HCT116 (cell line): ENCODE measurements around the gene SDK1. TPM values are rescaled to one million over a fixed set of nuclear protein-coding genes. Genes with fewer than 3 reads are reported as not detected.

ENCODE experiments used
- ATAC-seq: fragments of 200-7000 bp; cut with Tn5 transposase; 2 replicates; pipeline ENCODE4 v1.9.1; 2020; ENCODE audit warnings: mild to moderate bottlenecking, moderate library complexity
- BruUV-seq: library from RNA; stranded (reverse); fragments of 400-500 nt; replicated peaks from 2 replicates; lab custom pipeline; 2021; lab: Mats Ljungman, UMichigan
- CTCF ChIA-PET: fragments of 300-600 bp; sonication (Branson Sonifier 250); formaldehyde crosslinking; loops from one replicate; lab custom pipeline; 2021; ENCODE audit warnings: antibody characterized with exemption; lab: Charles Lee
- POLR2A ChIA-PET: fragments of 300-600, 350-600 bp; sonication (Branson Sonifier 250); formaldehyde crosslinking; loops from one replicate; lab custom pipeline; 2021; ENCODE audit warnings: antibody characterized with exemption; lab: Charles Lee
- RAD21 ChIA-PET, 2 experiments: fragments of 300-600 bp; sonication (Branson Sonifier 250); formaldehyde crosslinking; loops; one replicate each; lab custom pipeline; 2023; ENCODE audit warnings: low total read pairs in 2 of 2; ENCODE audit not compliant: uncharacterized antibody in 2 of 2, unreplicated experiment in 2 of 2, low non-redundant PET in 1 of 2; lab: Charles Lee
- DNase-seq: peaks from one replicate; pipeline ENCODE4 v3.0.0-alpha.2; 2010; ENCODE audit warnings: low read depth, low spot score
- H2AFZ ChIP-seq: fragments of 200-600 bp; shearing (Covaris generic), sonication (generic); 2 replicates; pipeline ENCODE4 v1.6.1; 2017; ENCODE audit warnings: low read depth, mixed run types, mixed read lengths, antibody characterized with exemption, low read length; ENCODE audit not compliant: poor library complexity, severe bottlenecking
- H3K27ac ChIP-seq: 2 replicates; pipeline ENCODE4 v1.5.1; 2012; ENCODE audit warnings: low read depth, low read length
- H3K27me3 ChIP-seq: fragments of 200-600 bp; sonication (generic); 2 replicates; pipeline ENCODE4 v1.6.1; 2016; ENCODE audit warnings: mixed run types, low read length, mixed read lengths; ENCODE audit not compliant: insufficient read depth
- H3K36me3 ChIP-seq, 2 experiments: fragments of 200-500 bp in 1 of 2; fragments of 200-600 bp in 1 of 2; sonication (Bioruptor generic) in 1 of 2; sonication (generic) in 1 of 2; 2 replicates each; pipeline versions ENCODE4 v1.5.1 to v1.6.1; 2014 to 2016; ENCODE audit warnings: low read length in 2 of 2, inconsistent platforms in 1 of 2, mixed read lengths in 1 of 2, mixed run types in 1 of 2; ENCODE audit not compliant: insufficient read depth in 2 of 2, control insufficient read depth in 1 of 2
- H3K4me1 ChIP-seq, 2 experiments: fragments of 200-600 bp in 1 of 2; sonication (generic) in 1 of 2; 2 replicates each; pipeline versions ENCODE4 v1.5.1 to v1.6.1; 2012 to 2017; ENCODE audit warnings: low read length in 2 of 2, inconsistent platforms in 1 of 2, mild to moderate bottlenecking in 1 of 2, mixed read lengths in 1 of 2, mixed run types in 1 of 2, moderate library complexity in 1 of 2; ENCODE audit not compliant: insufficient read depth in 2 of 2, control insufficient read depth in 1 of 2
- H3K4me2 ChIP-seq: fragments of 200-600 bp; sonication (generic); 2 replicates; pipeline ENCODE4 v1.6.1; 2017; ENCODE audit warnings: mixed run types, low read length, mixed read lengths
- H3K4me3 ChIP-seq, 2 experiments: fragments of 200-600 bp in 1 of 2; sonication (generic) in 1 of 2; replicated peaks in 1 of 2; 2 replicates each; pipeline ENCODE4 v1.5.1; 2011 to 2016; ENCODE audit warnings: low read length in 2 of 2, control low read depth in 1 of 2, low read depth in 1 of 2, mild to moderate bottlenecking in 1 of 2, mixed read lengths in 1 of 2, mixed run types in 1 of 2
- H3K79me2 ChIP-seq: fragments of 200-600 bp; sonication (generic); 2 replicates; pipeline ENCODE4 v1.6.1; 2017; ENCODE audit warnings: mild to moderate bottlenecking, mixed run types, low read length, moderate library complexity, mixed read lengths; ENCODE audit not compliant: insufficient read depth
- H3K9ac ChIP-seq: fragments of 200-600 bp; sonication (generic); 2 replicates; pipeline ENCODE4 v1.6.1; 2016; ENCODE audit warnings: low read length, mixed read lengths
- H3K9me2 ChIP-seq: fragments of 200-600 bp; sonication (generic), shearing (Covaris generic); 2 replicates; pipeline ENCODE4 v1.6.1; 2017; ENCODE audit warnings: mixed run types, mild to moderate bottlenecking, moderate library complexity; ENCODE audit not compliant: insufficient read depth
- H3K9me3 ChIP-seq, 2 experiments: fragments of 200-500 bp in 1 of 2; fragments of 200-600 bp in 1 of 2; sonication (Bioruptor generic) in 1 of 2; sonication (generic) in 1 of 2; 2 replicates each; pipeline ENCODE4 v1.6.1; 2014 to 2017; ENCODE audit warnings: low read length in 2 of 2, mixed read lengths in 2 of 2, inconsistent platforms in 1 of 2, low read depth in 1 of 2, mild to moderate bottlenecking in 1 of 2, mixed run types in 1 of 2, moderate library complexity in 1 of 2; ENCODE audit not compliant: control insufficient read depth in 1 of 2, insufficient read depth in 1 of 2
- H4K20me1 ChIP-seq: fragments of 200-600 bp; sonication (generic), shearing (Covaris generic); 2 replicates; pipeline ENCODE4 v1.6.1; 2017; ENCODE audit warnings: mixed run types, mild to moderate bottlenecking, moderate library complexity; ENCODE audit not compliant: insufficient read depth
- ATF3 ChIP-seq: IDR thresholded peaks from 2 replicates; pipeline ENCODE4 v1.6.1; 2012
- CEBPB ChIP-seq: IDR thresholded peaks from 2 replicates; pipeline ENCODE4 v1.6.1; 2012; ENCODE audit warnings: low read depth
- CTCF ChIP-seq, 3 experiments: fragments of 200-600 bp in 1 of 3; sonication (generic) in 1 of 3; IDR thresholded peaks in 2 of 3; conservative IDR thresholded peaks in 1 of 3; 2 replicates each; pipeline ENCODE4 v1.5.1; 2012 to 2017; ENCODE audit warnings: low read depth in 2 of 3, low read length in 2 of 3, antibody characterized with exemption in 1 of 3, borderline replicate concordance in 1 of 3, control low read depth in 1 of 3, mild to moderate bottlenecking in 1 of 3, mixed read lengths in 1 of 3, mixed run types in 1 of 3, moderate library complexity in 1 of 3; ENCODE audit not compliant: insufficient read depth in 1 of 3
- ELF1 ChIP-seq: IDR thresholded peaks from 2 replicates; pipeline ENCODE4 v1.6.1; 2012; ENCODE audit warnings: low read depth, borderline replicate concordance
- EZH2 ChIP-seq: fragments of 200-600 bp; sonication (generic); IDR thresholded peaks from 2 replicates; pipeline ENCODE4 v1.6.1; 2017; ENCODE audit warnings: antibody characterized with exemption, mixed run types
- EZH2phosphoT487 ChIP-seq: fragments of 200-600 bp; IDR thresholded peaks from 2 replicates; pipeline ENCODE4 v1.6.1; 2018; ENCODE audit warnings: antibody characterized with exemption, borderline replicate concordance
- JUND ChIP-seq: IDR thresholded peaks from 2 replicates; pipeline ENCODE4 v1.6.1; 2012
- POLR2A ChIP-seq: IDR thresholded peaks from 2 replicates; pipeline ENCODE4 v1.7.0; 2011; ENCODE audit warnings: borderline replicate concordance; ENCODE audit not compliant: insufficient read depth, insufficient read length; ENCODE audit errors: extremely low read depth
- REST ChIP-seq: IDR thresholded peaks from 2 replicates; pipeline ENCODE4 v1.6.1; 2012; ENCODE audit warnings: low read depth
- SP1 ChIP-seq: IDR thresholded peaks from 2 replicates; pipeline ENCODE4 v1.6.1; 2012; ENCODE audit warnings: low read depth
- TCF7L2 ChIP-seq: IDR thresholded peaks from 2 replicates; pipeline ENCODE4 v1.7.0; 2011; ENCODE audit warnings: borderline replicate concordance, inconsistent platforms; ENCODE audit not compliant: insufficient read depth, insufficient read length; ENCODE audit errors: extremely low read depth
- YY1 ChIP-seq: IDR thresholded peaks from 2 replicates; pipeline ENCODE4 v1.6.1; 2011; ENCODE audit warnings: low read length, low read depth, moderate library complexity, mild to moderate bottlenecking; ENCODE audit not compliant: insufficient replicate concordance; ENCODE audit errors: extremely low read depth
- ZNF274 ChIP-seq: fragments of 200-500 bp; sonication (Bioruptor generic); IDR thresholded peaks from 2 replicates; pipeline ENCODE4 v1.6.1; 2014; ENCODE audit warnings: mild to moderate bottlenecking, low read depth, low read length, inconsistent platforms
- intact Hi-C: fragments of 100-400 bp; cut with micrococcal nuclease; formaldehyde crosslinking; loops from 2 replicates; pipeline ENCODE4 v1.10.0; 2022
- total RNA-seq: library from RNA; stranded (reverse); gene quantifications from one replicate; pipeline ENCODE4 v1.2.1, GENCODE V29; 2021; ENCODE audit not compliant: unreplicated experiment

The SDK1 gene
- total RNA-seq, 1 experiment from 2014 or later, result 0.05 TPM

GRCh38 chr7:3780016-3780415, 479.0 kb downstream of the SDK1 start:
- CTCF ChIA-PET, result no interaction called here

GRCh38 chr7:3780525-3780924, 479.5 kb downstream of the SDK1 start:
- H3K9me2 ChIP-seq, result no peaks in the 10 kb centered on the region
- RAD21 ChIA-PET, result no interaction called here
- POLR2A ChIA-PET, result no interaction called here
- no peak for TF ChIP-seq YY1
- TF ChIP-seq JUND, result no peak
- no peak for TF ChIP-seq TCF7L2
- TF ChIP-seq CEBPB, result no peak
- TF ChIP-seq REST, result no peak
- TF ChIP-seq ZNF274, result no peak
- TF ChIP-seq EZH2, result no peak
- TF ChIP-seq SP1, result no peak
- no peak for TF ChIP-seq EZH2phosphoT487
- no peak for TF ChIP-seq ATF3
- no peak for TF ChIP-seq CTCF (IDR thresholded peaks at IDR 0.05 in 2 of 3, conservative IDR thresholded peaks at IDR 0.05 in 1 of 3; ENCODE audit: borderline replicate concordance in 1 of 3, insufficient read depth in 1 of 3, low read depth in 2 of 3, low read length in 2 of 3)
- TF ChIP-seq POLR2A, result no peak

More at GRCh38 chr7:3780016-3780415, 479.0 kb downstream of the SDK1 start:
- no peak overlapping the region for H3K27ac ChIP-seq
- H3K9me3 ChIP-seq, result peaks cover 7% of the 10 kb centered on the region in 2 experiments; a peak in 2 of 4 replicates
- H3K4me1 ChIP-seq, result no peaks in the 10 kb centered on the region
- no peaks in the 10 kb centered on the region for H3K9me2 ChIP-seq
- no peak for ATAC-seq
- no peaks in the 10 kb centered on the region for H3K36me3 ChIP-seq
- TF ChIP-seq TCF7L2 (no peak), ELF1 (no peak), ATF3 (no peak)
- ChIA-PET POLR2A (no interaction called here), RAD21 (no interaction called here)
- intact Hi-C loops, result no loop called here
- no peak overlapping the region for H3K4me2 ChIP-seq
- no peak for DNase-seq
- H3K9ac ChIP-seq, result no peak overlapping the region
- no peak overlapping the region for H3K4me3 ChIP-seq
- H3K79me2 ChIP-seq, result no peaks in the 10 kb centered on the region
- H2AFZ ChIP-seq, result no peak overlapping the region
- 0 out of 2 replicates have a peak, but pooled peaks cover 10% of the 10 kb centered on the region for H3K27me3 ChIP-seq
- BruUV-seq, result no TSS peak
- H4K20me1 ChIP-seq, result no peaks in the 10 kb centered on the region

More at GRCh38 chr7:3780525-3780924, 479.5 kb downstream of the SDK1 start:
- Histone ChIP-seq H3K4me1 (no peaks in the 10 kb centered on the region), H3K9ac (no peak overlapping the region), H3K27ac (no peak overlapping the region), H3K27me3 (0 out of 2 replicates have a peak, but pooled peaks cover 10% of the 10 kb centered on the region), H2AFZ (no peak overlapping the region), H3K4me2 (no peak overlapping the region), H3K4me3 (no peak overlapping the region), H3K79me2 (no peaks in the 10 kb centered on the region), H4K20me1 (no peaks in the 10 kb centered on the region), H3K9me3 (peaks cover 7% of the 10 kb centered on the region in 2 experiments; a peak in 2 of 4 replicates), H3K36me3 (no peaks in the 10 kb centered on the region)
- CTCF ChIA-PET, result no interaction called here
- ATAC-seq, result no peak
- no peak for DNase-seq
- BruUV-seq, result no TSS peak
- intact Hi-C loops, result no loop called here
